ENCODE measurements around the gene ZNF528. TPM values are rescaled to one million over a fixed set of nuclear protein-coding genes. Genes with fewer than 3 reads are reported as not detected.

Gene ZNF528
- total RNA-seq, result 12.5 TPM
- long read RNA-seq, full-length matches to known transcripts, result 2 of 6 reads
- long read RNA-seq, partial matches to known transcripts, result 2 of 6 reads
- long read RNA-seq, other reads (novel, unspliced or antisense), result 2 of 6 reads

- ATAC-seq (peak; percentile 100), DNase-seq (peak; percentile 99)
- intact Hi-C loops (cut with micrococcal nuclease), result no loop called here
Measured at GRCh38 chr19:52397310-52398080, at the start of gene ZNF528. TSS of gene ZNF528 (plus strand) at chr19:52397849. CDS start at chr19:52402014, 4,165 bp downstream.

- intact Hi-C loops (cut with micrococcal nuclease), result no loop called here
- no peak for DNase-seq
Measured at GRCh38 chr19:52351512-52351911, 46.1 kb upstream of the ZNF528 start.

GRCh38 chr19:52366414-52366824, 31.2 kb upstream of the ZNF528 start:
- ATAC-seq, result no peak
- DNase-seq, result no peak
- intact Hi-C loops (cut with micrococcal nuclease), result no loop called here

More at GRCh38 chr19:52351512-52351911, 46.1 kb upstream of the ZNF528 start:
- no peak for ATAC-seq

- ATAC-seq (peak; percentile 100), DNase-seq (peak; percentile 97)
- intact Hi-C loops (cut with micrococcal nuclease), result no loop called here
Measured at GRCh38 chr19:52369559-52370340, 27.9 kb upstream of the ZNF528 start, which contains the start of gene ZNF880. TSS of gene ZNF880 (plus strand) at chr19:52369923. CDS start at chr19:52369966, 43 bp downstream.

- ATAC-seq, result no peak
- DNase-seq, result no peak
- intact Hi-C loops (cut with micrococcal nuclease), result no loop called here
Measured at GRCh38 chr19:52370341-52370710, 27.3 kb upstream of the ZNF528 start.

GRCh38 chr19:52391135-52391534, 6.5 kb upstream of the ZNF528 start:
- ATAC-seq (no peak), DNase-seq (no peak)
- intact Hi-C loops (cut with micrococcal nuclease), result no loop called here

- intact Hi-C loops (cut with micrococcal nuclease), result no loop called here
- no peak for DNase-seq
Measured at GRCh38 chr19:52398081-52398441, 412 bp downstream of the ZNF528 start.

GRCh38 chr19:52410276-52410675, 12.6 kb downstream of the ZNF528 start:
- ATAC-seq (no peak), DNase-seq (no peak)
- intact Hi-C loops (cut with micrococcal nuclease), result no loop called here

More at GRCh38 chr19:52398081-52398441, 412 bp downstream of the ZNF528 start:
- ATAC-seq, result peak; percentile 38

- intact Hi-C loops (cut with micrococcal nuclease), result no loop called here
- DNase-seq (no peak), ATAC-seq (no peak)
Measured at GRCh38 chr19:52415711-52416110, 18.1 kb downstream of the ZNF528 start.

GRCh38 chr19:52428937-52429336, 31.3 kb downstream of the ZNF528 start, which contains the start of gene ZNF534:
TSS of gene ZNF534 (plus strand) at chr19:52429148. CDS start at chr19:52431475, 2,327 bp downstream.
- ATAC-seq (no peak), DNase-seq (no peak)
- intact Hi-C loops (cut with micrococcal nuclease), result no loop called here

- DNase-seq (no peak), ATAC-seq (no peak)
- intact Hi-C loops (cut with micrococcal nuclease), result no loop called here
Measured at GRCh38 chr19:52442179-52442578, 44.5 kb downstream of the ZNF528 start.

GRCh38 chr19:52444506-52444905, 46.9 kb downstream of the ZNF528 start:
- no peak for DNase-seq
- intact Hi-C loops (cut with micrococcal nuclease), result no loop called here
- no peak for ATAC-seq

GRCh38 chr19:52451241-52451640, 53.6 kb downstream of the ZNF528 start:
- no peak for DNase-seq
- peak; percentile 48 for ATAC-seq
- intact Hi-C loops (cut with micrococcal nuclease), result no loop called here

GRCh38 chr19:52453324-52454094, 55.9 kb downstream of the ZNF528 start, which contains the start of gene ZNF578:
TSS of gene ZNF578 (plus strand) at chr19:52453553. CDS start at chr19:52501846, 48,293 bp downstream.
- peak; percentile 88 for DNase-seq
- intact Hi-C loops (cut with micrococcal nuclease), result no loop called here
- ATAC-seq, result peak; percentile 98

GRCh38 chr19:52464798-52465470, 67.3 kb downstream of the ZNF528 start:
- no peak for ATAC-seq
- no peak for DNase-seq
- intact Hi-C loops (cut with micrococcal nuclease), result no loop called here

Measured in left ventricle myocardium superior (tissue), 1 donor.